ENCODE results near the gene TET2.

- TF ChIP-seq CTCF (IDR thresholded peaks at IDR 0.05) = no peak
- no peak for TF ChIP-seq EP300 (IDR thresholded peaks at IDR 0.05)
- TF ChIP-seq POLR2AphosphoS5 (IDR thresholded peaks at IDR 0.05) = no peak
- TF ChIP-seq POLR2A (IDR thresholded peaks at IDR 0.05) = no peak
These were observed 94.8 kb downstream of the TET2 start for GRCh38 chr4:105241451-105241850.
